GM12878 (cell line): Measurements from ENCODE around the gene DPYSL3. TPM values are rescaled to one million over a fixed set of nuclear protein-coding genes. Genes with fewer than 3 reads are reported as not detected.

Experiments used
- ATAC-seq: fragments of 200-7000 bp; cut with Tn5 transposase; 3 replicates; pipeline ENCODE4 v1.9.1; 2020; ENCODE audit warnings: mild to moderate bottlenecking, moderate library complexity
- BruUV-seq: library from RNA; stranded (reverse); fragments of 400-500 nt; replicated peaks from 2 replicates; lab custom pipeline; 2021; lab: Mats Ljungman, UMichigan
- CTCF ChIA-PET: fragments of 300-600 bp; sonication (Branson Sonifier 250); formaldehyde crosslinking; extraction: SDS; loops from one replicate; lab custom pipeline; 2021; ENCODE audit warnings: inconsistent platforms; lab: Yijun Ruan, JAX
- POLR2A ChIA-PET: fragments of 350-600 bp; formaldehyde crosslinking; extraction: SDS; loops from one replicate; lab custom pipeline; 2021; ENCODE audit warnings: inconsistent platforms; lab: Charles Lee
- RAD21 ChIA-PET: fragments of 300-600 bp; sonication (Branson Sonifier 250); formaldehyde crosslinking; loops from one replicate; lab custom pipeline; 2023; ENCODE audit warnings: antibody characterized with exemption; ENCODE audit not compliant: unreplicated experiment; lab: Charles Lee
- SMC1A ChIA-PET: fragments of 300-600 bp; sonication (Branson Sonifier 250); formaldehyde crosslinking; loops from one replicate; lab custom pipeline; 2023; ENCODE audit not compliant: unreplicated experiment, uncharacterized antibody; lab: Charles Lee
- DNase-seq: peaks from one replicate; pipeline ENCODE4 v3.0.0-alpha.2; 2011; ENCODE audit warnings: low read depth, low spot score
- FAIRE-seq: peaks from 3 replicates; lab custom pipeline; 2011; peaks lifted over from hg19 to GRCh38; lab: Jason Lieb, UNC
- H2AFZ ChIP-seq: 2 replicates; pipeline ENCODE4 v1.6.0; 2011; ENCODE audit warnings: low read depth, low read length, control low read depth; ENCODE audit not compliant: control insufficient read depth
- H3K27ac ChIP-seq: 2 replicates; pipeline ENCODE4 v1.5.1; 2011; ENCODE audit warnings: control low read depth; ENCODE audit not compliant: control insufficient read depth, insufficient read depth
- H3K27me3 ChIP-seq, 2 experiments: replicated peaks in 1 of 2; 2 replicates each; pipeline versions ENCODE4 v1.6.0 to v1.6.1; 2011; ENCODE audit warnings: low read length in 1 of 2; ENCODE audit not compliant: control insufficient read depth in 2 of 2, insufficient read depth in 2 of 2
- H3K36me3 ChIP-seq, 2 experiments: 2 replicates each; pipeline ENCODE4 v1.5.1; 2011; ENCODE audit warnings: low read length in 1 of 2; ENCODE audit not compliant: control insufficient read depth in 2 of 2, insufficient read depth in 2 of 2
- H3K4me1 ChIP-seq: 2 replicates; pipeline ENCODE4 v1.6.1; 2011; ENCODE audit warnings: mild to moderate bottlenecking, low read length, moderate library complexity, mixed read lengths; ENCODE audit not compliant: control insufficient read depth, insufficient read depth
- H3K4me2 ChIP-seq: 2 replicates; pipeline ENCODE4 v1.6.0; 2011; ENCODE audit warnings: control low read depth; ENCODE audit not compliant: control insufficient read depth, insufficient read depth
- H3K4me3 ChIP-seq: fragments of 200-600 bp; sonication (generic); 2 replicates; pipeline ENCODE4 v1.5.1; 2016
- H3K79me2 ChIP-seq: 2 replicates; pipeline ENCODE4 v1.6.0; 2011; ENCODE audit warnings: low read length; ENCODE audit not compliant: control insufficient read depth, insufficient read depth
- H3K9ac ChIP-seq: 2 replicates; pipeline ENCODE4 v1.8.0; 2011; ENCODE audit warnings: low read length, control low read depth, mixed read lengths; ENCODE audit not compliant: control insufficient read depth, insufficient read depth
- H3K9me3 ChIP-seq: replicated peaks from 3 replicates; pipeline ENCODE4 v1.5.1; 2011; ENCODE audit warnings: mild to moderate bottlenecking, low read length; ENCODE audit not compliant: control insufficient read depth, insufficient read depth
- H4K20me1 ChIP-seq: 2 replicates; pipeline ENCODE4 v1.6.0; 2011; ENCODE audit not compliant: control insufficient read depth, insufficient read depth
- BCL3 ChIP-seq: IDR thresholded peaks from 2 replicates; pipeline ENCODE4 v1.6.1; 2011; ENCODE audit warnings: borderline replicate concordance, low read depth, mild to moderate bottlenecking, moderate library complexity, low read length; ENCODE audit not compliant: insufficient read depth, poor library complexity, severe bottlenecking
- CBX3 ChIP-seq: fragments of 200-600 bp; sonication (generic); IDR thresholded peaks from 2 replicates; pipeline ENCODE4 v1.6.1; 2016; ENCODE audit warnings: low read depth, borderline replicate concordance
- CTCF ChIP-seq, 3 experiments: IDR thresholded peaks in 2 of 3; conservative IDR thresholded peaks in 1 of 3; 2 replicates each; pipeline ENCODE4 v1.5.1; 2011; ENCODE audit warnings: low read depth in 3 of 3, low read length in 3 of 3, mild to moderate bottlenecking in 3 of 3, control low read depth in 2 of 3, moderate library complexity in 2 of 3, inconsistent platforms in 1 of 3, mixed read lengths in 1 of 3; ENCODE audit not compliant: control insufficient read depth in 2 of 3, insufficient read depth in 1 of 3; ENCODE audit errors: extremely low read depth in 1 of 3
- FOXK2 ChIP-seq: fragments of 450-650 bp; IDR thresholded peaks from 2 replicates; pipeline ENCODE4 v1.6.1; 2017; ENCODE audit warnings: mild to moderate bottlenecking, moderate library complexity
- GABPA ChIP-seq: IDR thresholded peaks from 2 replicates; pipeline ENCODE4 v1.6.1; 2014; ENCODE audit warnings: antibody characterized with exemption, low read depth, mild to moderate bottlenecking, inconsistent platforms
- KAT2A ChIP-seq: conservative IDR thresholded peaks from 2 replicates; pipeline ENCODE4 v1.6.1; 2011; ENCODE audit warnings: low read depth, low read length; ENCODE audit not compliant: control insufficient read depth
- MEF2A ChIP-seq: IDR thresholded peaks from 2 replicates; pipeline ENCODE4 v1.6.1; 2011; ENCODE audit warnings: low read depth, mild to moderate bottlenecking, low read length, moderate library complexity; ENCODE audit not compliant: insufficient read depth
- MEF2B ChIP-seq: fragments of 450-650 bp; IDR thresholded peaks from 2 replicates; pipeline ENCODE4 v1.6.1; 2018; ENCODE audit warnings: mild to moderate bottlenecking, moderate library complexity; ENCODE audit not compliant: partially characterized antibody, poor library complexity, severe bottlenecking
- MLLT1 ChIP-seq: fragments of 450-650 bp; IDR thresholded peaks from 2 replicates; pipeline ENCODE4 v1.6.1; 2016; ENCODE audit warnings: mild to moderate bottlenecking
- NBN ChIP-seq: fragments of 450-650 bp; IDR thresholded peaks from 2 replicates; pipeline ENCODE4 v1.6.1; 2016
- PAX8 ChIP-seq: fragments of 450-650 bp; IDR thresholded peaks from 2 replicates; pipeline ENCODE4 v1.6.1; 2017; ENCODE audit warnings: mild to moderate bottlenecking, moderate library complexity
- RB1 ChIP-seq: fragments of 450-650 bp; formaldehyde crosslinking; IDR thresholded peaks from 2 replicates; pipeline ENCODE4 v1.6.1; 2017; ENCODE audit warnings: mild to moderate bottlenecking, borderline replicate concordance
- ZNF687 ChIP-seq: fragments of 450-650 bp; IDR thresholded peaks from 2 replicates; pipeline ENCODE4 v1.6.1; 2017; ENCODE audit warnings: mild to moderate bottlenecking, moderate library complexity
- WGBS: methylation state at CpG from one replicate; pipeline ENCODE4 v1.1.6; 2016; ENCODE audit warnings: low lambda C conversion rate; ENCODE audit not compliant: insufficient replicate concordance, insufficient coverage; ENCODE audit errors: missing lambda C conversion rate; 5-methylcytosine and 5-hydroxymethylcytosine counted together
- in situ Hi-C: fragments of 300-500 bp; cut with MboI; formaldehyde crosslinking; loops from 9 replicates; pipeline ENCODE4 v1.14.3; 2018; ENCODE audit warnings: mixed read lengths
- intact Hi-C: fragments of 100-400 bp; cut with micrococcal nuclease; formaldehyde crosslinking; loops from one replicate; pipeline ENCODE4 v1.14.2; 2022; ENCODE audit not compliant: unreplicated experiment
- polyA plus RNA-seq, 11 experiments: library from polyadenylated mRNA; depleted of rRNA in 4 of 11; unstranded in 6 of 11; stranded (reverse) in 5 of 11; fragments of >200 nt; fragmentation: Nextera tagmentation in 4 of 11; fragmentation: Illumina TruSeq in 1 of 11; extraction: Ambion mirVana in 4 of 11; extraction: Trizol in 1 of 11; gene quantifications; 1 replicate in 1 of 11; 2 replicates in 10 of 11; pipeline versions ENCODE4 v1.2.1 to v1.2.3, GENCODE V29; 2011 to 2016; ENCODE audit warnings: inconsistent platforms in 2 of 11, missing spikeins in 2 of 11, low read depth in 1 of 11
- total RNA-seq, 4 experiments: library from RNA; depleted of rRNA in 3 of 4; stranded (reverse); fragments of >200 nt in 3 of 4; fragmentation: Illumina TruSeq in 1 of 4; extraction: Trizol in 1 of 4; gene quantifications; 2 replicates each; pipeline versions ENCODE4 v1.2.1 to v1.2.3, GENCODE V29; 2013 to 2021

DPYSL3 gene
- total and polyA plus RNA-seq, 10 of the 15 experiments (the other 5 are each of a cell fraction or from before 2014, with no cell fraction given), result 0.08 to 1.5 (median 0.45) TPM; not detected in 1

GRCh38 chr5:147388184-147389108, 121.4 kb downstream of the DPYSL3 start (continued):
- TF ChIP-seq MEF2A (no peak), MEF2B (no peak), FOXK2 (no peak), CBX3 (no peak), NBN (no peak), PAX8 (no peak), BCL3 (no peak), RB1 (no peak), KAT2A (no peak)

GRCh38 chr5:147387109-147387508, 122.8 kb downstream of the DPYSL3 start:
- no peak for ATAC-seq
- intact Hi-C loops (no loop called here), in situ Hi-C loops (no loop called here)
- Histone ChIP-seq H4K20me1 (no peaks in the 10 kb centered on the region), H3K4me1 (no peaks in the 10 kb centered on the region), H3K36me3 (no peaks in the 10 kb centered on the region), H3K9me3 (no peaks in the 10 kb centered on the region), H3K27me3 (peaks cover 0 to 5% of the 10 kb centered on the region in 2 experiments; a peak in 3 of 4 replicates), H3K9ac (no peak overlapping the region), H2AFZ (no peak overlapping the region), H3K4me3 (no peak overlapping the region), H3K4me2 (no peak overlapping the region), H3K27ac (no peak overlapping the region), H3K79me2 (no peaks in the 10 kb centered on the region)
- BruUV-seq, result no TSS peak
- 19% methylated on average over 4 of the region's 4 CpGs for WGBS
- DNase-seq, result no peak
- ChIA-PET RAD21 (no interaction called here), SMC1A (interaction anchor here (1.8 kb wide), 1 partner anchor 17 kb away, joined by 8 read pairs; no protein-coding TSS in a partner anchor), POLR2A (no interaction called here), CTCF (interaction anchor here (0.7 to 3.0 kb wide), 5 partner anchors 8 to 162 kb away, joined by 3 to 15 read pairs (median 4); no protein-coding TSS in a partner anchor)
- FAIRE-seq, result no peak
- no peak for TF ChIP-seq ZNF687
- no peak for TF ChIP-seq CTCF (IDR thresholded peaks at IDR 0.05 in 2 of 3, conservative IDR thresholded peaks at IDR 0.05 in 1 of 3; ENCODE audit: control insufficient read depth in 2 of 3, extremely low read depth in 1 of 3, insufficient read depth in 1 of 3, low read depth in 3 of 3, low read length in 3 of 3)
- no peak for TF ChIP-seq MLLT1
- TF ChIP-seq GABPA, result no peak
